Neural progenitor cell (in vitro differentiated cells): ENCODE results near the gene MDM2. TPM values are rescaled to one million over a fixed set of nuclear protein-coding genes. Genes with fewer than 3 reads are reported as not detected.

Experiments used
- DNase-seq: peaks from one replicate; pipeline ENCODE4 v3.0.0-alpha.2; 2016; ENCODE audit warnings: low spot score
- H2AFZ ChIP-seq: fragments of 200-600 bp; sonication (generic); replicated peaks from 2 replicates; pipeline ENCODE4 v1.6.1; 2016; ENCODE audit warnings: antibody characterized with exemption
- H3F3A ChIP-seq: fragments of 200-600 bp; sonication (generic); 2 replicates; pipeline ENCODE4 v1.6.1; 2016; ENCODE audit warnings: antibody characterized with exemption, low read depth
- H3K27ac ChIP-seq: fragments of 200-600 bp; sonication (generic); 2 replicates; pipeline ENCODE4 v1.5.1; 2016; ENCODE audit warnings: mild to moderate bottlenecking
- H3K27me3 ChIP-seq: fragments of 200-600 bp; sonication (generic); 2 replicates; pipeline ENCODE4 v1.6.1; 2016; ENCODE audit warnings: mild to moderate bottlenecking, moderate library complexity
- H3K36me3 ChIP-seq: fragments of 200-600 bp; sonication (generic); 2 replicates; pipeline ENCODE4 v1.5.1; 2016
- H3K4me1 ChIP-seq: fragments of 200-600 bp; sonication (generic); 2 replicates; pipeline ENCODE4 v1.6.1; 2016; ENCODE audit warnings: mixed run types
- H3K4me2 ChIP-seq: fragments of 200-600 bp; sonication (generic); 2 replicates; pipeline ENCODE4 v1.6.1; 2016
- H3K4me3 ChIP-seq: fragments of 200-600 bp; sonication (generic); 2 replicates; pipeline ENCODE4 v1.5.1; 2016
- H3K79me2 ChIP-seq: fragments of 200-600 bp; sonication (generic); 2 replicates; pipeline ENCODE4 v1.6.1; 2016; ENCODE audit warnings: low read depth
- H3K9ac ChIP-seq: fragments of 200-600 bp; sonication (generic); 2 replicates; pipeline ENCODE4 v1.6.1; 2016
- H3K9me3 ChIP-seq: fragments of 200-600 bp; sonication (generic); 2 replicates; pipeline ENCODE4 v1.5.1; 2016; ENCODE audit warnings: low read depth
- H4K20me1 ChIP-seq: fragments of 200-600 bp; sonication (generic); 2 replicates; pipeline ENCODE4 v1.6.1; 2016; ENCODE audit warnings: low read depth
- H3K27ac Mint-ChIP-seq: 3 replicates; pipeline ENCODE4 v1.8.0; 2021; ENCODE audit warnings: mixed read lengths
- H3K27me3 Mint-ChIP-seq: 2 replicates; pipeline ENCODE4 v1.8.0; 2022; ENCODE audit warnings: low read depth, mild to moderate bottlenecking, inconsistent platforms, moderate library complexity, mixed read lengths; ENCODE audit not compliant: insufficient read depth
- H3K36me3 Mint-ChIP-seq: 3 replicates; pipeline ENCODE4 v1.8.0; 2021; ENCODE audit warnings: mixed read lengths
- H3K4me1 Mint-ChIP-seq: 3 replicates; pipeline ENCODE4 v1.8.0; 2021; ENCODE audit warnings: mixed read lengths
- H3K4me3 Mint-ChIP-seq: 3 replicates; pipeline ENCODE4 v1.8.0; 2021; ENCODE audit warnings: mild to moderate bottlenecking, moderate library complexity, mixed read lengths
- H3K9me3 Mint-ChIP-seq: 3 replicates; pipeline ENCODE4 v1.8.0; 2020; ENCODE audit warnings: mixed read lengths
- CTCF ChIP-seq: fragments of 200-600 bp; sonication (generic); IDR thresholded peaks from 2 replicates; pipeline ENCODE4 v1.5.1; 2017; ENCODE audit warnings: antibody characterized with exemption, mild to moderate bottlenecking
- EZH2 ChIP-seq: fragments of 200-600 bp; sonication (generic); IDR thresholded peaks from 2 replicates; pipeline ENCODE4 v1.6.1; 2017; ENCODE audit warnings: antibody characterized with exemption, mild to moderate bottlenecking, moderate library complexity
- EZH2phosphoT487 ChIP-seq: fragments of 200-600 bp; sonication (generic); IDR thresholded peaks from 2 replicates; pipeline ENCODE4 v1.6.1; 2017; ENCODE audit warnings: antibody characterized with exemption
- total RNA-seq: library from RNA; depleted of rRNA; stranded (reverse); fragments of >200 nt; gene quantifications from 2 replicates; pipeline ENCODE4 v1.2.3, GENCODE V29; 2015; ENCODE audit warnings: low replicate concordance

Gene MDM2
- total RNA-seq, 1 donor from 2014 or later: 93.8 TPM

DNA sequence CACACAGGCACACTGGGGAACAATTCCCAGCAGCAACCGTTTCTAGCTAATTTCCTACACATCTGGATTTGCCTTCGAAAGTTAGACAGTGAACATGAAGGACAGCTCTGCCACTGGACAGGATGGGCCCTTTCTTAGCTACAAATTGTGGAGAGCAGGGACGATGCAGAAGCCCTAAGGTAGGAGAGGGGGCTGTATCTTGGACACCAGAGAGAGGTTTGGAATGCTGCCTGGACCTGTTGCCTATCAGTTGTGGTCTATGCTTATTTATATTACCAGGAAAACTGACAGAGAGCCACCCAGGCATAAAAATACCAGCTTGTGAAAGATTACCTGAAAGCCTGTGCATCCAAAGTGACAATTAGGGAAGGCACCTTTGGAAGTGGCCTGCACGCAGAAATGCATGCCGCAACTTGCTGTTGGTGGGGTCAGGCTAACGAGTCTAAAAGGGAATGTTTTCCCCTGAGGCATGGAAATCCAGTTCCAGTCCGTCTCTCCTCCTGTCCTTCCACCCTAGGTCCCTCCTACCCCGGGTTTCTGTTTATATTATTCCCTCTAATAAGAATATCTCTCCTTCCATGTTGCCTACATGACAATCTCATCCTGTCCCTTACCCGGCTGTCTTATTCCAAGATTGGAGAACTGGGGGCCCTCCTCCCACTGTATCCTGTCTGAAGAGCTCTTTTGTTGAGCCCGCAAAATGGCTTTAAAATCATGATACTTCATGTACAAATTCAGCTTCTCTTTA, 60.2 kb downstream of the MDM2 start:
- Histone ChIP-seq H3F3A (no peaks in the 10 kb centered on the region), H3K27ac (no peak overlapping the region), H3K4me1 (no peaks in the 10 kb centered on the region), H3K9ac (no peak overlapping the region), H3K36me3 (no peaks in the 10 kb centered on the region), H3K4me3 (no peak overlapping the region), H3K9me3 (no peaks in the 10 kb centered on the region), H3K4me2 (no peak overlapping the region), H4K20me1 (no peaks in the 10 kb centered on the region), H2AFZ (no peak overlapping the region), H3K79me2 (no peaks in the 10 kb centered on the region), H3K27me3 (no peaks in the 10 kb centered on the region)
- Mint-ChIP-seq H3K9me3 (no peaks in the 10 kb centered on the region), H3K4me1 (no peaks in the 10 kb centered on the region), H3K27ac (no peak overlapping the region), H3K27me3 (peaks cover 2% of the 10 kb centered on the region), H3K4me3 (no peak overlapping the region), H3K36me3 (no peaks in the 10 kb centered on the region)
- TF ChIP-seq CTCF (no peak), EZH2 (no peak), EZH2phosphoT487 (no peak)
- no peak for DNase-seq

- Histone ChIP-seq H3K4me1 (no peaks in the 10 kb centered on the region), H3K27me3 (no peaks in the 10 kb centered on the region), H3K79me2 (no peaks in the 10 kb centered on the region), H3K9ac (no peak overlapping the region), H3K4me2 (no peak overlapping the region), H3K4me3 (no peak overlapping the region), H3K27ac (no peak overlapping the region), H3K9me3 (no peaks in the 10 kb centered on the region), H2AFZ (no peak overlapping the region), H4K20me1 (no peaks in the 10 kb centered on the region), H3K36me3 (no peaks in the 10 kb centered on the region), H3F3A (no peaks in the 10 kb centered on the region)
- TF ChIP-seq CTCF (no peak), EZH2 (no peak), EZH2phosphoT487 (no peak)
- Mint-ChIP-seq H3K27me3 (peaks cover 3% of the 10 kb centered on the region), H3K36me3 (no peaks in the 10 kb centered on the region), H3K9me3 (peaks cover 2% of the 10 kb centered on the region), H3K4me1 (no peaks in the 10 kb centered on the region), H3K27ac (no peak overlapping the region), H3K4me3 (no peak overlapping the region)
- DNase-seq: no peak
Measured at GRCh38 chr12:68870011-68870410, 62.0 kb downstream of the MDM2 start.

DNA sequence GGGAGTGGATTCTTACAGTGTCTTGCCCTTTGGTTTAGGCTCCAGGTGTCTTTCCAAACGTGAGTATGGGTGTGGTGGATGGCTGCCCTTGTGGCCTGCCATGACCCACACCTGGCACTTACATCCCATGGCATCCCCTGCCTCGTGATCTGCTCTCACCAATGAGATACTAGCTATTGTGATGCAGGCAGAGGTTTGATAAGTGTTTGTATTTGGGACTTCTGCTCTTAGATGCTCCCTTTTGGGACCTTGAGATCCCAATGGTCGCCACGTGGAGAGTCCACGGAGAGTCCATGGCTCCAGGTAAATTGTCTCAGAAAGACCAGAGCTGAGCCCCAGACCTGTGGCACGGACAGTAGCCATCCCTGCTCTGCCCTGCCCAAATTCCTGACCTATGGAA, 62.5 kb downstream of the MDM2 start:
- DNase-seq: no peak
- Mint-ChIP-seq H3K9me3 (peaks cover 2% of the 10 kb centered on the region), H3K36me3 (no peaks in the 10 kb centered on the region), H3K27ac (no peak overlapping the region), H3K4me3 (no peak overlapping the region), H3K4me1 (no peaks in the 10 kb centered on the region), H3K27me3 (peaks cover 3% of the 10 kb centered on the region)
- H3F3A ChIP-seq: no peaks in the 10 kb centered on the region
- H3K9ac ChIP-seq: no peak overlapping the region
- no peaks in the 10 kb centered on the region for H3K79me2 ChIP-seq
- no peak overlapping the region for H2AFZ ChIP-seq
- no peak overlapping the region for H3K4me2 ChIP-seq
- no peaks in the 10 kb centered on the region for H3K4me1 ChIP-seq
- no peak overlapping the region for H3K27ac ChIP-seq
- H3K9me3 ChIP-seq: no peaks in the 10 kb centered on the region
- H3K4me3 ChIP-seq: no peak overlapping the region
- H4K20me1 ChIP-seq: no peaks in the 10 kb centered on the region
- no peak for TF ChIP-seq CTCF
- TF ChIP-seq EZH2phosphoT487: no peak
- TF ChIP-seq EZH2: no peak
- H3K36me3 ChIP-seq: no peaks in the 10 kb centered on the region
- H3K27me3 ChIP-seq: no peaks in the 10 kb centered on the region
